NCI-H510A (cell line): ENCODE results near the gene CAMSAP3.
"Not testable (repeated sequence)": the region's sequence is repeated elsewhere in the genome, so short reads cannot be mapped to it uniquely, and the experiment has no call there.

ENCODE experiments used
- DNase-seq: peaks from one replicate; lab custom pipeline; 2025; lab: John Stamatoyannopoulos, UW

CAMSAP3 gene

GRCh38 chr19:7595466-7596133 is at the start of gene CAMSAP3:
Gene CAMSAP3, plus strand, starts transcription at chr19:7595863. Its CDS starts 140 bp downstream, at chr19:7596003.
- DNase-seq, result peak; percentile 72

- DNase-seq, result no peak
Observed at GRCh38 chr19:7545904-7546303, 49.8 kb upstream of the CAMSAP3 start.

- no peak for DNase-seq
Observed at GRCh38 chr19:7547159-7547558, 48.5 kb upstream of the CAMSAP3 start.

- DNase-seq, result no peak
Observed at GRCh38 chr19:7549429-7550148, 46.1 kb upstream of the CAMSAP3 start.

- no peak for DNase-seq
Observed at GRCh38 chr19:7550169-7550770, 45.4 kb upstream of the CAMSAP3 start.

- no peak for DNase-seq
Observed at GRCh38 chr19:7550987-7551761, 44.5 kb upstream of the CAMSAP3 start.

GRCh38 chr19:7552781-7553180 is 42.9 kb upstream of the CAMSAP3 start:
- no peak for DNase-seq

GRCh38 chr19:7554565-7554964 is 41.1 kb upstream of the CAMSAP3 start:
- DNase-seq, result no peak

GRCh38 chr19:7554990-7555864 is 40.4 kb upstream of the CAMSAP3 start:
- DNase-seq, result no peak

- no peak for DNase-seq
Observed at GRCh38 chr19:7556696-7557315, 38.9 kb upstream of the CAMSAP3 start.

GRCh38 chr19:7558667-7559066 is 37.0 kb upstream of the CAMSAP3 start:
- DNase-seq, result no peak

- DNase-seq, result no peak
Observed at GRCh38 chr19:7559102-7559501, 36.6 kb upstream of the CAMSAP3 start.

GRCh38 chr19:7560255-7560654 is 35.4 kb upstream of the CAMSAP3 start:
- no peak for DNase-seq

- no peak for DNase-seq
Observed at GRCh38 chr19:7561325-7561724, 34.3 kb upstream of the CAMSAP3 start.

- DNase-seq, result no peak
Observed at GRCh38 chr19:7562646-7563393, 32.8 kb upstream of the CAMSAP3 start.

GRCh38 chr19:7564866-7565265 is 30.8 kb upstream of the CAMSAP3 start:
- no peak for DNase-seq

- DNase-seq, result no peak
Observed at GRCh38 chr19:7565332-7565731, 30.3 kb upstream of the CAMSAP3 start.

GRCh38 chr19:7570761-7571160 is 24.9 kb upstream of the CAMSAP3 start:
- DNase-seq, result no peak

- DNase-seq, result no peak
Observed at GRCh38 chr19:7575434-7576040, 20.1 kb upstream of the CAMSAP3 start.

- not testable (repeated sequence) for DNase-seq
Observed at GRCh38 chr19:7577422-7577821, 18.2 kb upstream of the CAMSAP3 start.
